HepG2 (cell line): ENCODE results near the gene PCGF2. TPM values are rescaled to one million over a fixed set of nuclear protein-coding genes. Genes with fewer than 3 reads are reported as not detected.

Source experiments
- ATAC-seq: fragments of 200-7000 bp; cut with Tn5 transposase; 3 replicates; pipeline ENCODE4 v1.9.1; 2020; ENCODE audit warnings: mild to moderate bottlenecking, moderate library complexity
- Bru-seq: library from RNA; stranded (reverse); fragments of 400-500 nt; gene quantifications from one replicate; lab custom pipeline; 2021; lab: Mats Ljungman, UMichigan
- BruChase-seq, 2 experiments: library from RNA; stranded (reverse); fragments of 400-500 nt; gene quantifications; one replicate each; lab custom pipeline; 2021; lab: Mats Ljungman, UMichigan
- BruUV-seq: library from RNA; stranded (reverse); fragments of 400-500 nt; replicated peaks from 2 replicates; lab custom pipeline; 2021; lab: Mats Ljungman, UMichigan
- CTCF ChIA-PET: fragments of 300-600 bp; formaldehyde crosslinking; extraction: SDS; loops from one replicate; lab custom pipeline; 2021; ENCODE audit warnings: low total read pairs, inconsistent platforms, low intra/inter-chr PET ratio; lab: Yijun Ruan, JAX
- POLR2A ChIA-PET: fragments of 350-600 bp; sonication (Branson Sonifier 250); formaldehyde crosslinking; loops from one replicate; lab custom pipeline; 2020; ENCODE audit warnings: antibody characterized with exemption, inconsistent platforms; lab: Yijun Ruan, JAX
- DNase-seq: peaks from one replicate; pipeline ENCODE4 v3.0.0-alpha.2; 2015; ENCODE audit warnings: low spot score
- FAIRE-seq: peaks from 3 replicates; lab custom pipeline; 2011; peaks lifted over from hg19 to GRCh38; lab: Jason Lieb, UNC
- H2AFZ ChIP-seq: one replicate; pipeline ENCODE4 v1.6.1; 2011; ENCODE audit warnings: low read length, inconsistent platforms
- H3K27ac ChIP-seq: fragments of 300-600 bp; 3 replicates; pipeline ENCODE4 v1.8.0; 2011; ENCODE audit warnings: mixed run types, mild to moderate bottlenecking, mixed read lengths, low read length, inconsistent platforms; ENCODE audit not compliant: insufficient read depth; ENCODE audit errors: extremely low read length
- H3K27me3 ChIP-seq, 2 experiments: fragments of 200-600 bp in 1 of 2; 2 replicates in 1 of 2; 3 replicates in 1 of 2; pipeline versions ENCODE4 v1.6.0 to v1.8.0; 2011; ENCODE audit warnings: low read length in 2 of 2, mild to moderate bottlenecking in 2 of 2, moderate library complexity in 2 of 2, inconsistent platforms in 1 of 2; ENCODE audit not compliant: insufficient read depth in 2 of 2, control insufficient read depth in 1 of 2
- H3K36me3 ChIP-seq, 2 experiments: fragments of 200-600 bp in 1 of 2; replicated peaks in 1 of 2; 2 replicates in 1 of 2; 3 replicates in 1 of 2; pipeline versions ENCODE4 v1.5.1 to v1.8.0; 2011; ENCODE audit warnings: low read length in 2 of 2, inconsistent platforms in 1 of 2; ENCODE audit not compliant: insufficient read depth in 2 of 2, control insufficient read depth in 1 of 2
- H3K4me1 ChIP-seq: 2 replicates; pipeline ENCODE4 v1.5.1; 2012; ENCODE audit warnings: low read length, inconsistent platforms; ENCODE audit not compliant: insufficient read depth
- H3K4me2 ChIP-seq: 2 replicates; pipeline ENCODE4 v1.6.0; 2011; ENCODE audit warnings: low read depth, low read length, inconsistent platforms
- H3K4me3 ChIP-seq, 3 experiments: fragments of 200-600 bp in 1 of 3; sonication (generic), shearing (Covaris generic) in 1 of 3; replicated peaks in 1 of 3; 2 replicates each; pipeline ENCODE4 v1.5.1; 2011 to 2016; ENCODE audit warnings: low read length in 3 of 3, inconsistent platforms in 2 of 3, low read depth in 2 of 3, mild to moderate bottlenecking in 2 of 3, control low read depth in 1 of 3, mixed read lengths in 1 of 3; ENCODE audit not compliant: insufficient read depth in 1 of 3
- H3K79me2 ChIP-seq: one replicate; pipeline ENCODE4 v1.6.1; 2011; ENCODE audit warnings: low read length, inconsistent platforms; ENCODE audit not compliant: insufficient read depth
- H3K9ac ChIP-seq: 2 replicates; pipeline ENCODE4 v1.6.0; 2011; ENCODE audit warnings: mild to moderate bottlenecking, low read depth, low read length, inconsistent platforms; ENCODE audit not compliant: insufficient read depth
- H3K9me3 ChIP-seq: 2 replicates; pipeline ENCODE4 v1.5.1; 2012; ENCODE audit warnings: mild to moderate bottlenecking, low read length
- H4K20me1 ChIP-seq: 2 replicates; pipeline ENCODE4 v1.6.0; 2011; ENCODE audit warnings: inconsistent platforms, mild to moderate bottlenecking, low read length, moderate library complexity; ENCODE audit not compliant: insufficient read depth
- KLF11 ChIP-seq: IDR thresholded peaks from 2 replicates; pipeline ENCODE4 v1.6.1; 2016; ENCODE audit warnings: missing compliant biosample characterization
- MXD1 ChIP-seq: sonication (generic); formaldehyde crosslinking; IDR thresholded peaks from 2 replicates; pipeline ENCODE4 v1.4.0; 2020; ENCODE audit warnings: mild to moderate bottlenecking, missing genetic modification reagents
- MYC ChIP-seq: sonication (generic); formaldehyde crosslinking; IDR thresholded peaks from 2 replicates; pipeline ENCODE4 v1.9.0; 2021; ENCODE audit warnings: missing genetic modification reagents, borderline replicate concordance
- PATZ1 ChIP-seq: sonication (generic); formaldehyde crosslinking; IDR thresholded peaks from 2 replicates; pipeline ENCODE4 v1.4.0; 2020; ENCODE audit warnings: missing genetic modification reagents
- POLR2G ChIP-seq: fragments of 200-400 bp; formaldehyde crosslinking; IDR thresholded peaks from 2 replicates; pipeline ENCODE4 v1.6.1; 2018; ENCODE audit warnings: mild to moderate bottlenecking, low read depth, low read length, moderate library complexity
- RBAK ChIP-seq: sonication (generic); formaldehyde crosslinking; IDR thresholded peaks from 2 replicates; pipeline ENCODE4 v1.5.1; 2020; ENCODE audit warnings: mild to moderate bottlenecking, missing genetic modification reagents
- SAP130 ChIP-seq: IDR thresholded peaks from 2 replicates; pipeline ENCODE4 v1.6.1; 2016; ENCODE audit warnings: low read depth
- SP1 ChIP-seq, 2 experiments: fragments of 450-650 bp in 1 of 2; sonication (generic) in 1 of 2; formaldehyde crosslinking in 1 of 2; IDR thresholded peaks; 2 replicates each; pipeline versions ENCODE4 v1.4.0 to v1.6.1; 2016 to 2020; ENCODE audit warnings: missing genetic modification reagents in 1 of 2
- XRCC5 ChIP-seq: fragments of 200-400 bp; formaldehyde crosslinking; optimal IDR thresholded peaks from 2 replicates; pipeline ENCODE3; 2017; ENCODE audit warnings: mild to moderate bottlenecking, low read length
- ZBTB10 ChIP-seq: sonication (generic); formaldehyde crosslinking; IDR thresholded peaks from 2 replicates; pipeline ENCODE4 v1.4.0; 2020; ENCODE audit warnings: missing genetic modification reagents, borderline replicate concordance
- ZNF331 ChIP-seq: sonication (generic); formaldehyde crosslinking; IDR thresholded peaks from 2 replicates; pipeline ENCODE4 v1.4.0; 2020; ENCODE audit warnings: missing genetic modification reagents
- ZNF572 ChIP-seq: sonication (generic); formaldehyde crosslinking; IDR thresholded peaks from 2 replicates; pipeline ENCODE4 v1.5.1; 2020; ENCODE audit warnings: mild to moderate bottlenecking, missing genetic modification reagents
- WGBS: methylation state at CpG from one replicate; pipeline ENCODE4 v1.1.6; 2017; ENCODE audit warnings: low lambda C conversion rate; 5-methylcytosine and 5-hydroxymethylcytosine counted together
- in situ Hi-C: cut with HindIII; loops from 2 replicates; pipeline ENCODE4 v1.10.0; 2017; ENCODE audit warnings: low pct_unique_long_range_greater_than_20kb; ENCODE audit not compliant: extremely low pct_ligation_motif_present
- intact Hi-C: fragments of 100-400 bp; cut with micrococcal nuclease; formaldehyde crosslinking; loops from one replicate; pipeline ENCODE4 v1.10.0; 2022; ENCODE audit not compliant: unreplicated experiment
- long read RNA-seq, 2 experiments: library from RNA in 1 of 2; library from polyadenylated mRNA in 1 of 2; stranded (forward) in 1 of 2; unstranded in 1 of 2; transcript quantifications; one replicate each; pipeline ENCODE4 v2.0.0, GENCODE V29; 2019 to 2022
- polyA minus RNA-seq, 3 experiments: library from RNA; depleted of rRNA, polyadenylated mRNA; stranded (reverse); fragments of >200 nt; gene quantifications; 2 replicates each; pipeline ENCODE4 v1.2.3, GENCODE V29; 2011; ENCODE audit warnings: low replicate concordance in 1 of 3
- polyA plus RNA-seq, 8 experiments: library from polyadenylated mRNA; depleted of rRNA in 3 of 8; stranded (reverse) in 7 of 8; unstranded in 1 of 8; fragments of >200 nt; fragmentation: Illumina TruSeq in 4 of 8; extraction: Trizol in 4 of 8; gene quantifications; 2 replicates each; pipeline versions ENCODE4 v1.2.1 to v1.2.3, GENCODE V29; 2011 to 2016; ENCODE audit warnings: low read depth in 4 of 8, missing spikeins in 1 of 8, mixed read lengths in 1 of 8; ENCODE audit not compliant: insufficient read depth in 1 of 8
- total RNA-seq, 5 experiments: library from RNA; depleted of rRNA; stranded (reverse); fragments of >200 nt; fragmentation: Illumina TruSeq; extraction: Trizol; gene quantifications; 2 replicates each; pipeline ENCODE4 v1.2.3, GENCODE V29; 2016; ENCODE audit warnings: low read depth in 1 of 5

PCGF2 gene
- total RNA-seq (2016; rRNA removed; fragmentation: Illumina TruSeq; extraction: Trizol): 11.6 and 11.7 TPM in 2 replicates
- total RNA-seq (2016; cell fraction: cytosol; rRNA removed; fragmentation: Illumina TruSeq; extraction: Trizol; ENCODE audit: low read depth): 12.6 and 19.2 TPM in 2 replicates
- total RNA-seq (2016; cell fraction: insoluble cytoplasmic fraction; rRNA removed; fragmentation: Illumina TruSeq; extraction: Trizol): 8.9 and 11.5 TPM in 2 replicates
- 33.3 and 35.3 TPM in 2 replicates for total RNA-seq (2016; cell fraction: membrane; rRNA removed; fragmentation: Illumina TruSeq; extraction: Trizol)
- 13.3 and 14.9 TPM in 2 replicates for total RNA-seq (2016; cell fraction: nucleus; rRNA removed; fragmentation: Illumina TruSeq; extraction: Trizol)
- 29.4 and 30.6 TPM in 2 replicates for polyA plus RNA-seq (2011; rRNA removed)
- polyA plus RNA-seq (2011; cell fraction: cytosol; rRNA removed): 18.7 and 30.8 TPM in 2 replicates
- polyA plus RNA-seq (2011; cell fraction: nucleus; rRNA removed): 53.9 and 68.1 TPM in 2 replicates
- polyA plus RNA-seq (2012): 32.6 and 40.9 TPM in 2 replicates
- 194 and 224 TPM in 2 replicates for polyA plus RNA-seq (2016; cell fraction: cytosol; fragmentation: Illumina TruSeq; extraction: Trizol; ENCODE audit: low read depth)
- 44.1 and 62.1 TPM in 2 replicates for polyA plus RNA-seq (2016; cell fraction: insoluble cytoplasmic fraction; fragmentation: Illumina TruSeq; extraction: Trizol; ENCODE audit: low read depth)
- 209 and 253 TPM in 2 replicates for polyA plus RNA-seq (2016; cell fraction: membrane; fragmentation: Illumina TruSeq; extraction: Trizol; ENCODE audit: low read depth)
- polyA plus RNA-seq (2016; cell fraction: nucleus; fragmentation: Illumina TruSeq; extraction: Trizol; ENCODE audit: insufficient read depth, low read depth): 85.1 and 95.0 TPM in 2 replicates
- polyA minus RNA-seq (2011; rRNA and poly(A)+ RNA removed; ENCODE audit: low replicate concordance): 11.1 and 38.8 TPM in 2 replicates
- polyA minus RNA-seq (2011; cell fraction: cytosol; rRNA and poly(A)+ RNA removed): 30.5 and 32.4 TPM in 2 replicates
- 13.9 and 14.2 TPM in 2 replicates for polyA minus RNA-seq (2011; cell fraction: nucleus; rRNA and poly(A)+ RNA removed)
- percentile 80 among the genes with signal in this experiment for Bru-seq, nascent RNA
- BruChase-seq, experiment 1, labeled RNA remaining after a 6-hour chase: percentile 91 among the genes with signal in this experiment
- BruChase-seq, experiment 2, labeled RNA remaining after a 2-hour chase: percentile 85 among the genes with signal in this experiment
- long read RNA-seq, experiment 1, partial matches to known transcripts: 5 of 10 reads
- long read RNA-seq, experiment 1, other reads (novel, unspliced or antisense): 5 of 10 reads
- long read RNA-seq, experiment 2, transcript PCGF2-207 (11 exons, 2,604 nt): major isoform, 21 of 233 reads
- long read RNA-seq, experiment 2, partial matches to known transcripts: 52 of 233 reads
- long read RNA-seq, experiment 2, other reads (novel, unspliced or antisense): 157 of 233 reads

DNA sequence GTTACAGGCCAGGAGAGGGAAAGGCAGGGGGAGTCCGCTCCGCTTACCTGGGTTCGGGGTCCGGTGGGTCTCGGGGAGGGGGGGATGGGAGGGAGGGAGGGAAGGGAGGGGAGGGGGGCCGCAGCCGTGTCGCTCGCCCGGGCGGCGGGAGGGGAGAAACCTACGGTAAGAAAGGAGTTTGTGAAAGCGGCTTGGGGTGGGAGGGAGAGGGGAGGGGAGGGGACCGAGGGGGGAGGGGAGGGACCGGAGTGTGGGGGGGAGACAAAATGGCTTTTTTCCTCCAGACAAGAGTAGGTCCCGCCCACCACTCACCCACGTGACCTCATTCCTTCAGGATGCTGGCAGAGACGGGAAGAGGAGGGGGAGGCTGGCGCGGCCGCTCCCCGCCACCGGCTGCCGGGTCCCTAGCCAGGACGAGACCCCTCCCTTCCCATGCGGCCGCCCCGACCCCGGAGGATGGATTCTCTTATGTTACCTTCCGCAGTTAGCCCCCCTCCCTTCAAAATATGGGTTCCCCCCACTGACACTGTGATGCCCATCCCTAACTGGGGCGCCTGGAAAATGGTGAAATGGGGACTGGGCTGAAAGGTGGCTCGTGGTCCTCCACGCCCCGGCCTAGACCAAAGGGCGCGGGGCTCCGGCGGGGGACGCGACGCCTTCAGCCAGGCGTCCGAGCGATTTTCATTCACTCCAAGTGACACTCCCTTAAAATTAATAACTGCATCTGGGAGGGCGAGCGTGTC lies at the start of gene PCGF2:
Gene PCGF2, minus strand, starts transcription at position 188 of the 743 bp plus-strand sequence. CDS start 7,934 bp downstream, outside the sequence.
- H3K9me3 ChIP-seq: no peaks in the 10 kb centered on the region
- H3K4me2 ChIP-seq: peak within 1 kb of the TSS; percentile 92
- no TSS peak for BruUV-seq
- no peak for FAIRE-seq
- H3K36me3 ChIP-seq: no peaks in the 10 kb centered on the region; a peak in 1 of 5 replicates
- H3K27me3 ChIP-seq: no peaks in the 10 kb centered on the region; a peak in 1 of 5 replicates
- DNase-seq: peak; percentile 89
- peaks cover 4% of the 10 kb centered on the region; the same call in 1 of the 2 replicates for H4K20me1 ChIP-seq
- peak within 1 kb of the TSS; percentile 84 for H3K27ac ChIP-seq
- POLR2A ChIA-PET: interaction anchor here (1.3 to 4.4 kb wide), 3 partner anchors 17 to 122 kb away, joined by 6 to 57 read pairs (median 30); partner anchors contain the start of genes CISD3 and LASP1
- no peak within 1 kb of the TSS for H2AFZ ChIP-seq
- WGBS: under 1% methylated on average over 47 of the region's 47 CpGs
- in situ Hi-C loops (no loop called here), intact Hi-C loops (loop anchor here (2.0 kb wide), 1 partner anchor 18 kb away; the partner anchor contains the start of gene CISD3)
- peaks cover 52% of the 10 kb centered on the region for H3K4me1 ChIP-seq
- no peak for ATAC-seq
- peaks cover 46% of the 10 kb centered on the region for H3K79me2 ChIP-seq
- H3K4me3 ChIP-seq: peak within 1 kb of the TSS; percentile 84 to 94 (median 93)
- CTCF ChIA-PET: interaction anchor here (2.5 kb wide), 1 partner anchor 14 kb away, joined by 6 read pairs; no protein-coding TSS in a partner anchor
- peak within 1 kb of the TSS; percentile 85 for H3K9ac ChIP-seq
- TF ChIP-seq PATZ1: peak; percentile 78
- TF ChIP-seq MYC (CRISPR knock-in tag): peak; percentile 26; the same call in 1 of the 2 replicates
- no peak for TF ChIP-seq KLF11 (CRISPR knock-in tag)
- peak; percentile 88; the same call in 1 of the 2 replicates for TF ChIP-seq ZNF572 (CRISPR knock-in tag)
- TF ChIP-seq SP1 (IDR thresholded peaks at IDR 0.05): no peak
- TF ChIP-seq SP1 (CRISPR knock-in tag; IDR thresholded peaks at IDR 0.05): peak; percentile 27; the same call in 1 of the 2 replicates
- no peak for TF ChIP-seq MXD1 (CRISPR knock-in tag)
- TF ChIP-seq XRCC5: peak; percentile 33
- TF ChIP-seq POLR2G: peak; percentile 27; the same call in 1 of the 2 replicates
- peak; percentile 70 for TF ChIP-seq SAP130 (CRISPR knock-in tag)
- TF ChIP-seq ZBTB10 (CRISPR knock-in tag): no peak
- 0 out of 2 replicates have a peak, but pooled peaks have one; percentile 50 for TF ChIP-seq RBAK (CRISPR knock-in tag)
- TF ChIP-seq ZNF331 (CRISPR knock-in tag): no peak
